GM12873 (cell line): ENCODE measurements around the gene CDH4.

Experiments
- CTCF ChIP-seq: IDR thresholded peaks from 2 replicates; pipeline ENCODE4 v1.5.1; 2012; ENCODE audit warnings: low read depth, mild to moderate bottlenecking, moderate library complexity, low read length, control low read depth; ENCODE audit not compliant: insufficient read depth; ENCODE audit errors: missing control alignments

Gene CDH4

GRCh38 chr20:61830991-61831390, 578.9 kb downstream of the CDH4 start:
- no peak for TF ChIP-seq CTCF

DNA sequence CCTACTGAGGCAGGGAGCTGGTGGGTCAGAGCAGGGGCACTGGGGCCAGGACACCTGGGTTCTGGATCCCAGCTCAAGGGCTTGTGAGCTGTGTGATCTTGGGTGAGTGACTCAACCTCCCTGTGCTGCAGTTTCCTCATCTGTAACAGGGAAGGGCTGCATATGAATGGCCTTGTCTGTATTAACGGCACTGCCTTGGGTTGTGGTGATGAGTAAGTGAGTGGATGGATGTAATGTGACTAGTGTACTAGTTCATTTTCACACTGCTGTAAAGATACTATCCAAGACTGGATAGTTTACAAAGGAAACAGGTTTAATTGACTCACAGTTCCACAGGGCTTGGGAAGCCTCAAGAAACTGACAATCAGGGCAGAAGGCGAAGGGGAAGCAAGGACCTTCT, 580.1 kb downstream of the CDH4 start:
- no peak for TF ChIP-seq CTCF

- no peak for TF ChIP-seq CTCF
Measured at GRCh38 chr20:61833807-61834610, 581.9 kb downstream of the CDH4 start.

- TF ChIP-seq CTCF, result no peak
Measured at GRCh38 chr20:61835301-61835700, 583.2 kb downstream of the CDH4 start.

DNA sequence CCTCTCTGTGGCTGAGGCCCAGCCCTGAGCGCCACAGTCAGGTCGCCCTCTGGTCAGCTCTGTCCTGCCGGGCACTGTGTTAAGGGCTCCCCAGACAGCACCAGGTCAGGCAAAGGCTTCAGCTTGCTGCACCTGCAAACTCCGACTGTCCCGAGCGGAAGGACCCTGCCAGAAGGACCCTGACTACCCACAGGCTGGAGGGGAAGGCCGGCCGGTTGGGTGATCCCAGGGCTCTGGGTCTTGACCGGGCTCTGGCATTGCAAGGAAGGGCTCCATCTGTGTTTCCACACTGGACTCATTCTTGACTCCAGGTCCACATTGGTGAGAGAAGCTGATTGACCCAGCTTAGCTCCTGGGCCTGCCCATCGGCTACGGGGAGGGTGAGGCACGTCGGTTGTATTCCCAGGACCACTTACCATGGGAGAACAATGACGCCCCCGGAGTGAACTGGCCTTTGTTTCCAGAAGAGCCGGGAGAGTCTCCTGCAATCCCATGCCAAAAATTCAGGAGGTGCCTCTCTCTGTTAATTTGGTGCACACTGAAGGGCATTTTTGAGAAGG, 583.8 kb downstream of the CDH4 start:
- TF ChIP-seq CTCF, result no peak

DNA sequence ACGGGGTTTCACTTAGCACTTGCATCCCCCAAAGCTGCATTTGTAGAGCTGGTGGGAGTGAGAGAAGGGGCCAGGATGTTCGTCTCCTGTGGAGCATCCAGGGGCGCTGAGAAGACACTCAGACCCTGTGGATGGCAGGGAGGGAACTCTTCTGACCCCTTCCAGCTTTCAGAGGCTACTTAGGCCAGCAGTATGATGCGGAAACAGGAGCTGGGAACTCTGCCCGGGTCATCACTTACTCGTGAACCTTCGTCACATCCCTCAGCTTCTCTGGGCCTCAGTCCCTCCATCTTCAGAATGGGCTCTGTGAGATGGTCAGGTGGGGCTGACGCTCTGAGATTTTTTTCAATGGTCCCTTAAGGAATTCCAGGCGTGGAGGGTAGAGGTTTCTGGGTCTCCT, 585.1 kb downstream of the CDH4 start:
- no peak for TF ChIP-seq CTCF

GRCh38 chr20:61839223-61839911, 587.3 kb downstream of the CDH4 start:
- no peak for TF ChIP-seq CTCF
